SK-N-SH (cell line): ENCODE data around the gene NEUROG3. TPM values are rescaled to one million over a fixed set of nuclear protein-coding genes. Genes with fewer than 3 reads are reported as not detected.

Experiments
- CTCF ChIA-PET: fragments of 300-600, 350-600 bp; formaldehyde crosslinking; extraction: SDS; loops from one replicate; lab custom pipeline; 2021; lab: Yijun Ruan, JAX
- POLR2A ChIA-PET: fragments of 350-600 bp; sonication (Branson Sonifier 250); formaldehyde crosslinking; extraction: SDS; loops from one replicate; lab custom pipeline; 2020; ENCODE audit warnings: antibody characterized with exemption, inconsistent platforms; lab: Yijun Ruan, JAX
- DNase-seq: peaks from one replicate; pipeline ENCODE4 v3.0.0; 2012
- H2AFZ ChIP-seq: fragments of 200-600 bp; sonication (generic); 2 replicates; pipeline ENCODE4 v1.8.1; 2016; ENCODE audit warnings: antibody characterized with exemption, mild to moderate bottlenecking, low read depth
- H3F3A ChIP-seq: fragments of 200-600 bp; sonication (generic); replicated peaks from 2 replicates; pipeline ENCODE3; 2016; ENCODE audit warnings: antibody characterized with exemption, mild to moderate bottlenecking; ENCODE audit not compliant: insufficient read depth
- H3K27ac ChIP-seq, 2 experiments: fragments of 200-500 bp in 1 of 2; fragments of 200-600 bp in 1 of 2; sonication (Bioruptor generic) in 1 of 2; sonication (generic), shearing (Covaris generic) in 1 of 2; 2 replicates each; pipeline versions ENCODE4 v1.5.1 to v1.6.1; 2014 to 2016; ENCODE audit warnings: low read depth in 2 of 2, inconsistent platforms in 1 of 2, low read length in 1 of 2, mild to moderate bottlenecking in 1 of 2, mixed read lengths in 1 of 2
- H3K27me3 ChIP-seq: fragments of 200-600 bp; sonication (generic), shearing (Covaris generic); 2 replicates; pipeline ENCODE4 v1.6.1; 2016; ENCODE audit warnings: mixed run types; ENCODE audit not compliant: insufficient read depth
- H3K36me3 ChIP-seq, 2 experiments: fragments of 200-500 bp in 1 of 2; fragments of 200-600 bp in 1 of 2; sonication (Bioruptor generic) in 1 of 2; sonication (generic) in 1 of 2; replicated peaks in 1 of 2; 2 replicates each; pipeline versions ENCODE3 to v1.5.1; 2014 to 2016; ENCODE audit warnings: low read length in 1 of 2, mild to moderate bottlenecking in 1 of 2; ENCODE audit not compliant: insufficient read depth in 2 of 2, control insufficient read depth in 1 of 2
- H3K4me1 ChIP-seq, 2 experiments: fragments of 200-500 bp in 1 of 2; fragments of 200-600 bp in 1 of 2; sonication (Bioruptor generic) in 1 of 2; sonication (generic), shearing (Covaris generic) in 1 of 2; 2 replicates each; pipeline versions ENCODE4 v1.5.1 to v1.6.1; 2014 to 2016; ENCODE audit warnings: low read depth in 1 of 2, low read length in 1 of 2, mixed run types in 1 of 2; ENCODE audit not compliant: insufficient read depth in 2 of 2, control insufficient read depth in 1 of 2
- H3K4me2 ChIP-seq: fragments of 200-600 bp; sonication (generic), shearing (Covaris generic); 2 replicates; pipeline ENCODE4 v1.6.1; 2017; ENCODE audit warnings: mixed run types
- H3K4me3 ChIP-seq, 2 experiments: fragments of 200-500 bp in 1 of 2; fragments of 200-600 bp in 1 of 2; sonication (Bioruptor generic) in 1 of 2; sonication (generic), shearing (Covaris generic) in 1 of 2; 2 replicates each; pipeline versions ENCODE4 v1.5.1 to v1.8.1; 2014 to 2016; ENCODE audit warnings: low read depth in 2 of 2, inconsistent platforms in 1 of 2, low read length in 1 of 2, mild to moderate bottlenecking in 1 of 2, mixed read lengths in 1 of 2, moderate library complexity in 1 of 2
- H3K79me2 ChIP-seq: fragments of 200-600 bp; sonication (generic); 2 replicates; pipeline ENCODE4 v1.8.1; 2017; ENCODE audit warnings: mild to moderate bottlenecking; ENCODE audit not compliant: insufficient read depth
- H3K9ac ChIP-seq: fragments of 200-600 bp; sonication (generic); 2 replicates; pipeline ENCODE4 v1.6.1; 2017; ENCODE audit warnings: mixed run types
- H3K9me2 ChIP-seq: fragments of 200-600 bp; sonication (generic); 2 replicates; pipeline ENCODE4 v1.6.1; 2017; ENCODE audit warnings: mixed run types
- H3K9me3 ChIP-seq: fragments of 200-600 bp; sonication (generic); 2 replicates; pipeline ENCODE4 v1.6.1; 2017; ENCODE audit warnings: mixed run types, mild to moderate bottlenecking, moderate library complexity
- H4K20me1 ChIP-seq: fragments of 200-600 bp; sonication (generic); 2 replicates; pipeline ENCODE4 v1.6.1; 2017; ENCODE audit warnings: mild to moderate bottlenecking, mixed run types; ENCODE audit not compliant: insufficient read depth
- CHD2 ChIP-seq: fragments of 150-350 bp; IDR thresholded peaks from 2 replicates; pipeline ENCODE4 v1.6.1; 2018; ENCODE audit warnings: low read length; ENCODE audit not compliant: partially characterized antibody
- EP300 ChIP-seq, 2 experiments: IDR thresholded peaks; 2 replicates each; pipeline versions ENCODE4 v1.4.0 to v1.6.1; 2012; ENCODE audit warnings: borderline replicate concordance in 1 of 2, low read depth in 1 of 2, low read length in 1 of 2
- FOXJ3 ChIP-seq: sonication (generic); formaldehyde crosslinking; IDR thresholded peaks from 2 replicates; pipeline ENCODE4 v1.5.1; 2020; ENCODE audit warnings: mild to moderate bottlenecking, missing genetic modification reagents
- FOXM1 ChIP-seq: IDR thresholded peaks from 2 replicates; pipeline ENCODE4 v1.4.0; 2012; ENCODE audit warnings: low read depth, mild to moderate bottlenecking
- JUND ChIP-seq: IDR thresholded peaks from 2 replicates; pipeline ENCODE4 v1.4.0; 2012
- MAX ChIP-seq: IDR thresholded peaks from 2 replicates; pipeline ENCODE4 v1.4.0; 2012; ENCODE audit warnings: low read depth
- NRF1 ChIP-seq: IDR thresholded peaks from 2 replicates; pipeline ENCODE4 v1.6.1; 2012; ENCODE audit warnings: low read depth, mild to moderate bottlenecking, low read length
- POLR2AphosphoS5 ChIP-seq: IDR thresholded peaks from 2 replicates; pipeline ENCODE4 v1.6.1; 2012; ENCODE audit warnings: low read depth, low read length
- RAD21 ChIP-seq: IDR thresholded peaks from 2 replicates; pipeline ENCODE4 v1.6.1; 2012; ENCODE audit warnings: mild to moderate bottlenecking, low read length
- SIN3A ChIP-seq: IDR thresholded peaks from 2 replicates; pipeline ENCODE4 v1.6.1; 2012; ENCODE audit warnings: low read depth, mild to moderate bottlenecking, low read length, moderate library complexity, borderline replicate concordance
- SMC3 ChIP-seq: IDR thresholded peaks from 2 replicates; pipeline ENCODE4 v1.6.1; 2012; ENCODE audit warnings: low read depth, low read length, improper control_type of control experiment
- TAF1 ChIP-seq: IDR thresholded peaks from 2 replicates; pipeline ENCODE4 v1.6.1; 2012; ENCODE audit warnings: low read depth, mild to moderate bottlenecking, low read length, moderate library complexity, borderline replicate concordance
- TCF12 ChIP-seq: IDR thresholded peaks from 2 replicates; pipeline ENCODE4 v1.4.0; 2012
- USF1 ChIP-seq: IDR thresholded peaks from 2 replicates; pipeline ENCODE4 v1.4.0; 2012; ENCODE audit warnings: low read depth, borderline replicate concordance
- WGBS: methylation state at CpG from one replicate; pipeline ENCODE4 v1.1.6; 2017; ENCODE audit warnings: low lambda C conversion rate; 5-methylcytosine and 5-hydroxymethylcytosine counted together
- polyA plus RNA-seq, 3 experiments: library from polyadenylated mRNA; depleted of rRNA; stranded (reverse); fragments of >200 nt; gene quantifications; 2 replicates each; pipeline ENCODE4 v1.2.3, GENCODE V29; 2012
- TF ChIP-seq, protein P1 (sequence below): fragments of 200-600 bp; sonication (generic); IDR thresholded peaks from 2 replicates; pipeline ENCODE4 v1.6.1; 2017; ENCODE audit warnings: antibody characterized with exemption, mild to moderate bottlenecking, moderate library complexity
- TF ChIP-seq, protein P2 (sequence below): IDR thresholded peaks from 2 replicates; pipeline ENCODE4; 2012

The NEUROG3 gene
- polyA plus RNA-seq, 1 of the 3 experiments (the other 2 are of a cell fraction): not detected

DNA sequence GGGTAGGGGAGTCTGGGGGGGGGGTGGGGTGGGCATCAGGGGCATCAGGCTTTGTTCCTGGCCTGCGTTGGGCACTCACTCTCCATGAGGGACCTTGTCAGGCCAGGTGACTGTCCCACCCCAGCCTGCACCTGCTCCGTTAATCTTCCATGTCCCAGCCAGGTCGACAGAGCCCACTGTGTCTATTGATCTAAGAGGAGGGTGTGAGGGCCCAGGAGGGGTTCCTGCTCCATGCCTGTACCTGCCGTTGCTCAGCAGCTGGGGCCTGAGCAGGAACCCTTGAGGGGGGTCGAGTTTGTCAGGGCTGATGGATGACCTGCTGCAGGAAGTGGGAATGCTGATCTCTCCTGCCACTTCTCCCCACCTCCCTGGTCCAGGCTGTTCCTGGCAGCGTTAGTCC lies 18.6 kb downstream of the NEUROG3 start (continued):
- no peak for TF ChIP-seq CHD2
- TF ChIP-seq USF1: no peak
- TF ChIP-seq POLR2AphosphoS5: no peak
- TF ChIP-seq, protein P1, sequence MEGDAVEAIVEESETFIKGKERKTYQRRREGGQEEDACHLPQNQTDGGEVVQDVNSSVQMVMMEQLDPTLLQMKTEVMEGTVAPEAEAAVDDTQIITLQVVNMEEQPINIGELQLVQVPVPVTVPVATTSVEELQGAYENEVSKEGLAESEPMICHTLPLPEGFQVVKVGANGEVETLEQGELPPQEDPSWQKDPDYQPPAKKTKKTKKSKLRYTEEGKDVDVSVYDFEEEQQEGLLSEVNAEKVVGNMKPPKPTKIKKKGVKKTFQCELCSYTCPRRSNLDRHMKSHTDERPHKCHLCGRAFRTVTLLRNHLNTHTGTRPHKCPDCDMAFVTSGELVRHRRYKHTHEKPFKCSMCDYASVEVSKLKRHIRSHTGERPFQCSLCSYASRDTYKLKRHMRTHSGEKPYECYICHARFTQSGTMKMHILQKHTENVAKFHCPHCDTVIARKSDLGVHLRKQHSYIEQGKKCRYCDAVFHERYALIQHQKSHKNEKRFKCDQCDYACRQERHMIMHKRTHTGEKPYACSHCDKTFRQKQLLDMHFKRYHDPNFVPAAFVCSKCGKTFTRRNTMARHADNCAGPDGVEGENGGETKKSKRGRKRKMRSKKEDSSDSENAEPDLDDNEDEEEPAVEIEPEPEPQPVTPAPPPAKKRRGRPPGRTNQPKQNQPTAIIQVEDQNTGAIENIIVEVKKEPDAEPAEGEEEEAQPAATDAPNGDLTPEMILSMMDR: no peak
- no peak for TF ChIP-seq EP300 (IDR thresholded peaks at IDR 0.05; ENCODE audit: borderline replicate concordance in 1 of 2, low read depth in 1 of 2, low read length in 1 of 2)
- TF ChIP-seq SIN3A: no peak
- TF ChIP-seq TCF12: no peak
- no peak for TF ChIP-seq FOXJ3 (CRISPR knock-in tag)
- no peak for TF ChIP-seq NRF1
- TF ChIP-seq, all 33 proteins: peak for 0

- H3K36me3 ChIP-seq: no peaks in the 10 kb centered on the region
- TF ChIP-seq FOXM1 (no peak), TAF1 (no peak), TCF12 (no peak), MAX (no peak), RAD21 (no peak), JUND (no peak), USF1 (no peak), SMC3 (no peak)
- TF ChIP-seq, protein P2, sequence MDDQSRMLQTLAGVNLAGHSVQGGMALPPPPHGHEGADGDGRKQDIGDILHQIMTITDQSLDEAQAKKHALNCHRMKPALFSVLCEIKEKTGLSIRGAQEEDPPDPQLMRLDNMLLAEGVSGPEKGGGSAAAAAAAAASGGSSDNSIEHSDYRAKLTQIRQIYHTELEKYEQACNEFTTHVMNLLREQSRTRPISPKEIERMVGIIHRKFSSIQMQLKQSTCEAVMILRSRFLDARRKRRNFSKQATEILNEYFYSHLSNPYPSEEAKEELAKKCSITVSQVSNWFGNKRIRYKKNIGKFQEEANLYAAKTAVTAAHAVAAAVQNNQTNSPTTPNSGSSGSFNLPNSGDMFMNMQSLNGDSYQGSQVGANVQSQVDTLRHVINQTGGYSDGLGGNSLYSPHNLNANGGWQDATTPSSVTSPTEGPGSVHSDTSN: no peak
- TF ChIP-seq, protein P1: no peak
- H4K20me1 ChIP-seq: no peaks in the 10 kb centered on the region
- peaks cover 16% of the 10 kb centered on the region; the same call in 1 of the 2 replicates for H3K27me3 ChIP-seq
- H3K9me3 ChIP-seq: no peaks in the 10 kb centered on the region
- H2AFZ ChIP-seq: no peak overlapping the region
- H3K4me1 ChIP-seq: no peaks in the 10 kb centered on the region
- H3F3A ChIP-seq: no peaks in the 10 kb centered on the region
- ChIA-PET CTCF (interaction anchor here (1.3 kb wide), 1 partner anchor 29 kb away, joined by 3 read pairs; no protein-coding TSS in a partner anchor), POLR2A (no interaction called here)
- DNase-seq: no peak
- H3K79me2 ChIP-seq: no peaks in the 10 kb centered on the region
- H3K4me3 ChIP-seq: no peak overlapping the region
- no peak overlapping the region for H3K4me2 ChIP-seq
- WGBS: 43% methylated on average over 4 of the region's 4 CpGs
- H3K27ac ChIP-seq: no peak overlapping the region
- H3K9me2 ChIP-seq: no peaks in the 10 kb centered on the region
- no peak overlapping the region for H3K9ac ChIP-seq
These were observed 19.9 kb downstream of the NEUROG3 start for GRCh38 chr10:69553328-69553727.
